ENCODE data around the gene PMF1.
"Not testable (repeated sequence)": the region's sequence is repeated elsewhere in the genome, so short reads cannot be mapped to it uniquely, and the experiment has no call there.

PMF1 gene

DNA sequence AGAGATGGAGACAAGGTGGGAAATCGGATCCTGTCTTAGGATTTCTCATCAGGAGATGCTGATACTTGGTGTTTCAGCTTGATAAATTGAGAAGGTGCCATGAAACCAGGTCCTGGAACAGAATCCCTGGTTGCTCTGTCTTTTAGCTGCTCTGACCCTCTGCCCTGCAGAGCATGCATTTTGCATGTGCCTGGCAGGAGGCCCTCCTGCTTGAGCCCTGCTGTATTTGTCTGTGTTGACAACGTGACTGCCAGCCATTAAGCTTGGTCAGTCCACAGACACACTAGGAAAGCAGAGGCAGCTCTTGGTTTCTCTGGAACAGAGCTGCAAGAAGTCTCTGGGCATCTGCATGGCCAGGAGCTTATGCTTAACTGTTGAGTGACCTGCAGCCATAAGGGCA, 16.4 kb upstream of the PMF1 start:
- no peak for DNase-seq (ENCODE audit: low read depth)

DNA sequence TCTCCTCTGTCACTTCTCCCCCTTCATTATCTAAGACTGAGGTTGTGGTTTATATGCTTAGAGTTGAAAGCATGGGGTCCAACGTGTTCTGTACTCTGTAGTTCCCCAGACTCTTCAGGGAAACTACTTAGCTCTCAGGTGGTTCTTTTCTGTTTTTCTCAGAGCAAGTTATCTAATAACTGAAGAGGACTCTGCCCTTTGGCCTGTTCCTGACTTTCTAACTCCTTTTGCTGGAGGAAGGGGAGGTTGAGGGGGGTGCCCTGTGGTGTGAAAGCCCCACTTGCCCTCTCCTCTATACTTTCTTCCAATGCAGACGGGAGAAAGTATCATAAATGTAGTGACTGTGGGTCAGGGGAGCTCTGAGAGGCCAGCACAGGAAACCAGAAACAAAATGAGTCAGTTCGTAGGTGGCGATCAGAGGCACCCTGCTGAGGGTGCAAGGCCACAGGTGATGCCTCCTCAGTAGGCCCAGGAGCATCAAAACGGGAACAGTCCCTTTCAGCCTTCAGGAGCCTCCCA, 13.9 kb upstream of the PMF1 start:
- DNase-seq (ENCODE audit: low read depth), result no peak

DNA sequence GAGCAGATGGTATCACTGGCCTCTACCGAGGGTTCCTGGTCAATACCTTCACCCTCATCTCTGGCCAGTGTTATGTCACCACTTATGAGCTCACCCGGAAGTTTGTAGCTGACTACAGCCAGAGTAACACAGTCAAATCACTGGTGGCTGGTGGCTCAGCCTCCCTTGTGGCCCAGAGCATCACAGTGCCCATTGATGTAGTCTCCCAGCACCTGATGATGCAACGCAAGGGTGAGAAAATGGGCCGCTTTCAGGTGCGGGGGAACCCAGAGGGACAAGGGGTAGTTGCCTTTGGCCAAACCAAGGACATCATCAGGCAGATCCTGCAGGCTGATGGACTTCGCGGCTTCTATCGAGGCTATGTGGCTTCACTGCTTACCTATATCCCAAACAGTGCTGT, 12.8 kb upstream of the PMF1 start:
- DNase-seq (ENCODE audit: low read depth), result no peak

DNA sequence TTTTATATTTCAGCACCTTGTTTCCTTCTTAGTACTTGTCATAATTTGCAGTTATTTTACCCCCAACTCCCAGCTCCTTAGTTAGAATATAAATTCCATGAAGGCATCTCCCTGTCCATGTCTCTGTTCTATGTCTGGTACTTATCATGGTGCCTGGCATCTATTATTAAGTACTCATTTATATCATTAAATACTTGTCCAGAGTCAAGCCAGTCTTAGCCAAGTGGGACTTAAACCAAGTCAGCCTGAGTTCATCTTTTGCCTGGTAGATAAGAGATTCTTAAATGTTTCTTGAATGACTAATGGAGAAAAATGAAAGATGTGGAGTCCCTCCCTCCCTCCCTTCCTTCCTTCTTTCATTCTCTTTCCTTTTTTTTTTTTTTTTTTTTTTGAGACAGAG, 9.5 kb upstream of the PMF1 start:
- no peak for DNase-seq (ENCODE audit: low read depth)

DNA sequence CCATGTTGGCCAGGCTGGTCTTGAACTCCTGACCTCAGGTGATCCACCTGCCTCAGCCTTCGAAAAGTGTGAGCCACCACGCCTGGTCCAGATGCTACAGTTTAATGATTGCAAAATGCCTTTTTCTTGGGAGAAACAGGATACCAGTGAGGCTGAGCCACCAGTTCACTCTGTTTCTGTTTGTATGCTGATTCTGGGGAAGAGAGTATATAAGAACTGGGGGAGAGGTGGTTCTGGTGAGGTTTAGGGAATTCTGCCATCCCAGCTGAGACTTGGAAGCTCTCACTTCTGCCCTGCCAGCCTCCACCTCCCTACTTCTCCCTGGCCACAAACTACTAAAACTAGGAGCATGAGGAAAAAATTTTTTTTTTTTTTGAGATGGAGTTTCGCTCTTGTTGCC, 8.1 kb upstream of the PMF1 start:
- no peak for DNase-seq (ENCODE audit: low read depth)

DNA sequence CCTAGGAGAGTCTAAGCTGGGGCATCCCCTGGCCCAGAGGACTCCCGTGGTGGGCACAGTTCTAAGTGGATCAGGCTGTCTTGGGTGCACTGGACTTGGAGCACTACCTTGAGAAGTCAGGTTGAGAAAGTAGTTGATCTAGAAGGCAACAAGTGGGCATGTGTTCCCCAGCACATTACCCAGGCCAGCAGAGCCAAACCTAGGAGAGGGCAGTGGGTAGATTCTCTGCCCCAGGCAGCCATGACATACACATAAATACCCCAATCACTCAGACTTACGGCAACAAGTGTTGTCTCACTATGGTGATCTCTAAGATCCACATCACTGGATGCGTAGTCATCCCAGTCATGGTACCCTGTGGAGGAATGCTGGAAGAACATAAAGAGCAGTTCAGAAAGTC, 1.6 kb upstream of the PMF1 start:
- DNase-seq (ENCODE audit: low read depth), result no peak

DNA sequence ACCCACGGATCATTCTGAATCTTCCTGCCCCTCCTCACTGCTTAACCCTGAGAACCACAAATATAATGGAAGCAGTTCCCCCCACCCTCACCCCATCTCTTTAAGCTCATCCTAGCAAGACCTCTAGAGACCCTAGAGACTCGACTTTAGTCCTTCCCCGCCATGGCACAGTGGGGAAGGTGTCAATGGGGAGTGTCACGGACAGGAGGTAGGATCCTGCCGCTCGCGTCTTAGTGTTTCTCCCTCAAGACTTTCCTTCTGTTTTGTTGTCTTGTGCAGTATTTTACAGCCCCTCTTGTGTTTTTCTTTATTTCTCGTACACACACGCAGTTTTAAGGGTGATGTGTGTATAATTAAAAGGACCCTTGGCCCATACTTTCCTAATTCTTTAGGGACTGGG, 677 bp upstream of the PMF1 start:
- no peak for DNase-seq (ENCODE audit: low read depth)

DNA sequence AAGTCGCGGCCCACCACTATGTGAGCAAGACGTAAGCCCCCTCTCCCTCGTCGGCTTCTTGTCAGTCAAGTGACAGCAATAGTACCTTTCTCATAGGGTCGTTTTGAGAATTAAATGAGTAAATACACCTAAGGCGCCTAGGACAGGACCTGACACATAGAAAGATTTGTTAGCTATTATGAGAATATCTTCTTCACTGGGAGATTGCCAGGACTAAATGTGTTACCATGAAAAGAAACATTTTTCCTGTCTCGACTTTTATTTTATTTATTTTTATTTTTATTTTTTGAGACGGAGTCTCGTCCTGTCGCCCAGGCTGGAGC, 798 bp downstream of the PMF1 start:
- DNase-seq (ENCODE audit: low read depth), result no peak

DNA sequence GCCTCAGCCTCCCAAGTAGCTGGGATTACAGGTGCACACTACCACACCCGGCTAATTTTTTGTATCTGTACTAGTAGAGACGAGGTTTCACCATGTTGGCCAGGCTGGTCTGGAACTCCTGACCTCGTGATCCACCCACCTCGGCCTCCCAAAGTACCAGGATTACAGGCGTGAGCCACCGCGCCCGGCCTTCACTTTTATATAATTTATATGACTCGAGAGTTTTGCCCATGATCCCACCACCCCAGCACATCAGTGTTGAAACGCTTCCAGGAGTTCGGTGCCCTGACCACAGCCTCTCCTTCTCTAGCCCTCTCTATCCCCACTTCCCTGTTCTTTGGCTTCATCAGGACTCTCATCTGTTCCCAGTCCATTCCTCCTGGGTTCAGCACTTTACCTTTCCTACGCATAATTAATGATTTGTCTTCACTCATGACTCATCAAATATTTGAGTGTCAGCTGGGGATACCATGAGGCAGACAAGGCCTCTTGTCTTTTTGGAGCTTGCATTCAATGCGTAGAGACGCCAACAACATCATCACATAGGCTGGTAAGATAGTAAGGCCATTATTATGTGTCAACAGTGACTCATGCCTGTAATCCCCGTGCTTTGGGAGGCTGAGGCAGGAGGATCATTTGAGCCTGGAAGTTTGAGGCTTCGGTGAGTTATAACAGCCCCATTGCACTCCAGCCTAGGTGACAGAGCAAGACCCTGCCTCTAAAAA, 1.4 kb downstream of the PMF1 start:
- no peak for DNase-seq (ENCODE audit: low read depth)

DNA sequence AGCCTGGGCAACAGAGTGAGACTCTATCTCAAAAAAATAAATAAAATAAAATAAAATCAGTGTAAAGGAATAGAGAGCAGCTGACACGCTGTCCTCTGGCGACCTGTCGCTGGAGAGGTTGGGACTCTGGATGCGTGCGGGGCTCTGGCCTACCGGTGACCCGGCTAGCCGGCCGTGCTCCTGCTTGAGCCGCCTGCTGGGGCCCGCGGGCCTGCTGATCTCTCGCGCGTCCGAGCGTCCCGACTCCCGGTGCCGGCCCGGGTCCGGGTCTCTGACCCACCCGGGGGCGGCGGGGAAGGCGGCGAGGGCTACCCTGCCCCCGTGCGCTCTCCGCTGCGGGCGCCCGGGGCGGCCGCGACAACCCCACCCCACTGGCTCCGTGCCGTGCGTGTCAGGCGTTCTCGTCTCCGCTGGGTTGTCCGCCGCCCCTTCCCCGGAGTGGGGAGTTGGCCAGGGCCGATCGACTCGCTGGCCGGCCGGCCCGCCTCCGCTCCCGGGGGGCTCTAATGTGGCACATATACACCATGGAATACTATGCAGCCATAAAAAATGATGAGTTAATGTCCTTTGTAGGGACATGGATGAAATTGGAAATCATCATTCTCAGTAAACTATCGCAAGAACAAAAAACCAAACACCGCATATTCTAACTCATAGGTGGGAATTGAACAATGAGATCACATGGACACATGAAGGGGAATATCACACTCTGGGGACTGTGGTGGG, 3.7 kb downstream of the PMF1 start:
- DNase-seq (ENCODE audit: low read depth), result not testable (repeated sequence)

DNA sequence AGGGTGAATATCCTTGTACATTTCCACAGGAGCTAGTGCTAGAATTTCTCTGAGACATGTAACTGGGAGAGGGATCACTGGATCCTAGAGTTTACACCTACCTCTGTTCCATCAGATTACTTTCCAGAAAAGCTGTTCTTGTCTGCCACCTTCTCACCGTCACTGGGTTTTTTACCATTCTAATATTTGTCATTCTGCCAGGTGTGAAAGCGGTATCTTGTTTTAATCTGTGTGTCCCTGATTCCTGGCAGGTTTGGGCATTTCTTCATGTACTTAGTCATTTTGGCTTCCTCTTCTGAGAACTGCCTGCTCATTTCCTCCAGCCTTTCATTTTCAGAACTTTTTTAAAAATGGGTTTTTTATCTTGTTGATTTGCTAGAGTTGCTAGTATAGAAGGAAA, 5.1 kb downstream of the PMF1 start:
- no peak for DNase-seq (ENCODE audit: low read depth)

DNA sequence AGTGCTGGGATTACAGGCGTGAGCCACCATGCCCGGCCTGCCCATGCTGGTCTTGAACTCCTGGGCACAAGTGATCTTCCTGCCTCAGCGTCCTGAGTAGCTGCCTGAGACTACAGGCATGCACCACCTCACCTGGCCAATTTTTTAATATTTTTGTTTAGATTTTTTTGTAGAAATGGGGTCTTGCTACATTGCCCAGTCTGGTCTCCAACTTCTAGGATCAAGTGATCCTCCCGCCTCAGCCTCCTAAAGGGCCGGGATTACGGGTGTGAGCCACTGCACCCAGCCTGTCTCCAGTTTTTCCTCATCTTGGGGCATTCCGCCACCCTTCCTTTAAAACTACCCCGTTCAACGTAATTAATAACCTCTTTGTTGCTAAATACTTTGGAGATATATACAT, 7.4 kb downstream of the PMF1 start:
- DNase-seq (ENCODE audit: low read depth), result no peak

DNA sequence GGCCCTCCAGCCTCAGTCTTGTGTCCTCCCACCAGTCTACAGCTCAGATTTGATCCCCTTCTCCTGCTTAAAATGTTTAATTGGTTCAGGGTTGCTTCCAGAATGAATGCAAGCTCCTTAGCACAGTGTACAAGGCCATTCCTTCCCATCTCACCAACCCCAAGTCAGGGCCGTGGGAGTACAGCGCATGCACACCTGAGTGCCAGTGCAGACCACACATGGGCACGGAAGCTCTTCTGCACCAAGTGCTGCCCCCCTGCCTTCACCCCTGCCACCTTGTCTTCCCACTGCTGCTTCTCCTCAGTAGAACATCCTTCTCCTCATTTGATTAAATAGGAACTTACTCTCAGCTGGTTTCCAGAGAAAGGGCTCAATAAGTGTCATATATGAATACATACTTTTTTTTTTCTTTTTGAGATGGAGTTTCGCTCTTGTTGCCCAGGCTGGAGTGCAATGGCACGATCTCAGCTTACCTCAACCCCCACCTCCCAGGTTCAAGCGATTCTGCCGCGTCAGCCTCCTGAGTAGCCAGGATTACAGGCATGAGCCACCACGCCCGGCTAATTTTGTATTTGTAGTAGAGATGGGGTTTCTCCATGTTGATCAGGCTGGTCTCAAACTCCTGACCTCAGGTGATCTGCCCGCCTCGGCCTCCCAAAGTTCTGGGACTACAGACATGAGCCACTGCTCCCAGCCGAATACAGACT, 9.3 kb downstream of the PMF1 start:
- DNase-seq (ENCODE audit: low read depth), result no peak

DNA sequence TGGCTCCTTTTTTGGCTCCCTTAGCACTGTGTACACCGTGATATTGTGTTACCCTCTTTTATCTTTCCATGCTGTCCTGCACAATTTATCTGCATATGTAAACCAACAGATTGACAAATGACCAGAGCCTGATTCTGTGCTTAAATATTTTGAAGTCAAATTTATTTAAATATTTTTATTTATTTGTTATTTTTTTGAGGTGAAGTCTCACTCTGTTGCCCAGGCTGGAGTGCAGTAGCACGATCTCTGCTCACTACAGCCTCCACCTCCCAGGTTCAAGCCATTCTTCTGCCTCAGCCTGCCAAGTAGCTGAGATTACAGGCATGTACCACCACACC, 12.8 kb downstream of the PMF1 start:
- DNase-seq (ENCODE audit: low read depth), result no peak

DNA sequence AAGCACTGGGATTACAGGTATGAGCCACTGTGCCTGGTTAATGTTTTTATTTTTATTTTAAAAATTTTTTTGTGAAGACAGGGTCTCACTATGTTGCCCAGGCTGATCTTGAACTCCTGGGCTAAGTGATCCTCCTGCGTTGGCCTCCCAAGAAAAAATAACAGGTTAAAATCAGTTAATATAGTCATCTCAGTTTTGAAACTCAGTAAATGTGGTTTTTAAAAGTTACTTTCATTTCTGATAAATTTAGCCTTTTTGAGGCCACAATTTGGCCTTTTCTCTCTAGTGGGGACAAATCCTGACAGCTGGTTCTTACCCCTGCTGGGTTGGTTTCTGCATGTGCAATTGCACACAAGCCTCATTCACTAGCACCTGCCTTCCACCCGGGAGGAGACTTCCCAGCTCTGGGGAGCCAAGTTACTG, 13.3 kb downstream of the PMF1 start:
- DNase-seq (ENCODE audit: low read depth), result no peak

DNA sequence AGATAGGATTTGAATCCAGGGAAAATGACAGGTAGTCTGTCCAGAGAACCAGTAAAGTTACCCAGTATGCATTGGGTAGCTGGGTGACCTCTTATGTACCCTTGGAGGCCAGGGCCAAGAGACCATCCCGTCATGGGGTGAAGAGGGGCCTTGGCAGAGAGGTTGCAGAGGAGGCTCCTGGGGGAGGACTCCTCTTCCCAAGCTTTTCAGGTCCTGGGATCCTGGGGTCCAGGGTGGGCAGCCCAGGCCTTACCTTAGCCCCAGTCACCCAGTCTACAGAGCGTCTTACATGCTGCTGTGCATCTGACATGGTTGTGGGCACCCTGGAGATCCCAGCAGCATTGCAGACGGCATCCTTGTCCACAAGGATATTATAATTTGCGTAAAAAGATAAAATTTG, 14.0 kb downstream of the PMF1 start:
- DNase-seq (ENCODE audit: low read depth), result no peak

DNA sequence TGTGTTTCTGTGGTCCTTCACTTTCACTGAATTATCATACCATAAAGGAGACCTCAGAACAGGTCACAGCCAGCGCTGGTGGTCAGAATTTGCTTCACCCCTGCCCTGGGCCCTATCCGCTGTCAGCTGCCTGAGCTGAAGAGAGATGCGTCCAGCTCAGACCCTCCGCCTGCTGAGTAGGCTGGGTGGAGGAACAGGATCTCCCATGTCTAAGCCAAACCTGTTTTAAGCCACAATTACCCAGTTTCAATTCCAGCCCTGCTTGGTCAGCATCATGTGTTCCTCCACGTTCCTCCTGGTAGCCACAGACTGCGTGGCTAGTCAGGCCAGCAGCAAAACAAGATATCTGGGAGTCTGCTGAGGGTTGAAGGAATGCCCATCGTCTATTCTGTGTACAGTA, 15.7 kb downstream of the PMF1 start:
- no peak for DNase-seq (ENCODE audit: low read depth)

DNA sequence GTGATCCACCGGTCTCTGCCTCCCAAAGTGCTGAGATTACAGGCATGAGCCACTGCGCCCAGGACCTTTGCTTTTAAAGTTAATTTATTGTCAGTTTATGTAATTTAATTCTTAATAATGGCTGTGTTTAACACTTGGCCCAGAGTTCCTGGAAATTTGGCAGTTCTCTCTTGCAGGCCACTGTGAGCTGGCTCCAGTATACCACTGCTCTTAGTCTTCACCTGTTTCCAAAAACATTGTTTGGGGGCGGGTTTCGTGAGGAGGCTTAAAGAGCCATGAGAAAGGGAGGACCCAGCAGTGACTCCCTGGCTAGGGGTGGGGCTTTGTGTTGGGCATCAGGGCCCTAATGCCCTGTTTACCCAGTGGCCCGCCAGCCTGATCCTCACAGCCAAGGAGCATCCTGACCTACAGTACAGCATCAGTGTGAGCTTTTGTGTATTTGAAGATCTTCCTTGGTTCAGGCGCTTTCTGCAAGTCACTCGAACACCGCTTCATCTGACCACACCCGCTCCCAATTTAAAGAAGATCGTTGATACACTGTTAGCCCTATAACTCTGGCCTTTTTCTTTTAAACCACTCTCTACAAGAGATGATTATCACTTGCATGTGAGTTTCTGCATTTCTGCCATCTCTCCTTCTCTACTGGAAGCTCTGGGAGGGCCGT, 17.1 kb downstream of the PMF1 start:
- DNase-seq (ENCODE audit: low read depth), result no peak

DNA sequence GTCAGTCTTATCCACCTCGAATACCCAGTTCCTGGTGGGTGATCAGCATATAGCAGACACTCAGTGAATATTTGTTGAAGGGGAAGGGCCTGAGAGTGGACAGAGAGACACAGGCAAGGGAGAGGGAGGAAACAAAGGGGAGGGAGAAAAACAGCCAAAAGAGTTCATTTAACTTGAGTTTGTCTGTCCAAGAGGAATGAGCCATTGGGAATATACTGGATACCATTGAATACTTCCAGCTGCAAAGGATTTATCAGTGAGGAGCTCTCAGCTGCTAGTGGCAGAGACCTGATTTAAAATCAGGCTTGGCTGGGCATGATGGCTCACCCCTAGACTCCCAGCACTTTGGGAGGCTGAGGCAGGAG, 17.6 kb downstream of the PMF1 start:
- DNase-seq (ENCODE audit: low read depth), result no peak

DNA sequence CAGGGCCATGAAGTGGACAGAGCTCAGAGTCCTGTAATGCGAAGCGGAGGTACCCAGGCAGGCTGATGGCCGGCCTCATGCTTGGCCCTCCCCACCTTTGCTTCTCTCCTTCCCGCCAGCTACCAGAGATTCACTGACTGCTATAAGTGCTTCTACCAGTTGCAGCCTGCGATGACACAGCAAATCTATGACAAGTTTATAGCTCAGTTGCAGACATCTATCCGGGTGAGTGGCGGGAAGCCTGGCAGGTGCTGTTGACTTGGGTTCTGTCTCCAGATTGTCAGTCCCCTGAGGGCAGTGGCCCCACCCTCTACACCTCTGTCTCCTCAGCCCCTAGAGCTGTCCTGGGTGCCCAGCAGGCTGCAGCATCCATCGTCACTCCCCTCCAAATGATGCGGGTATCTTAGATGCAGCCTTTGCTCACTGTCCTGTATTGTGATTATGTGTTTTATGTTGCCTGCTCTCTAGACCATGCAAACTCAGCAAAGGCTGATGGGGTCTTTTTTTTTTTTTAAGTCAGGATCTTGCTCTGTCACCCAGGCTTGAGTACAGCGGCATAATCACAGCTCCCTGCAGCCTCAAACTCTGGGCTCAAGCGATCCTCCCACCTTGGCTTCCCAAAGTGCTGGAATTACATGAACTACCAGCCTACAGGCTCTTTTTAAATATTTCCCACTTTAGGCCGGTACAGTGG, 19.5 kb downstream of the PMF1 start:
- no peak for DNase-seq (ENCODE audit: low read depth)

DNA sequence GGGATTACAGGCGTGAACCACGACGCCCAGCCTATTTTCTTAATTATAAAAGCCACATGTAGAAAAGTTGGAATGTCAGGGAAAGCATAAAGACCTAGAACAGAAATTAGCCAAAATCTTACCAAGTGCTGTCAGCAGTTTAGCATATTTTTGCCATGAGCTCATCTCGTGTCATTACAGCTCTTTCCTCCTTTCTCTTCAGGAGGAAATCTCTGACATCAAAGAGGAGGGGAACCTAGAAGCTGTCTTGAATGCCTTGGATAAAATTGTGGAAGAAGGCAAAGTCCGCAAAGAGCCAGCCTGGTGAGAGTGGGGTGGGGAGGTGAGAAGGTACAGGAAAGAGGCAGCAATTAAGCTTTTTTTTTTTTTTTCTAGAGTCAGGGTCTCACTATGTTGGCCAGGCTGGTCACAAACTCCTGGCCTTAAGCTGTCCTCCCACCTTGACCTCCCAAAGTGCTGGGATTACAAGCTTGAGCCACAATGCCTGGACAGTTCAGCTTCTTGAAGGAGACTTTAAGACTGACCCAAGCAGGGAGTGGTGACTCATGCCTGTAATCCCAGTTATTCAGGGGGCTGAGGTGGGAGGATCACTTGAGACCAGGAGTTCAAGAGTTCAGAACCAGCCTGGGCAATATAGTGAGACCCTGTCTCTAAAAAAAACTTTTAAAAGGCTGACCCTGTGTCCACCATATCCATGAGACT, 20.8 kb downstream of the PMF1 start:
- DNase-seq (ENCODE audit: low read depth), result peak; percentile 42

DNA sequence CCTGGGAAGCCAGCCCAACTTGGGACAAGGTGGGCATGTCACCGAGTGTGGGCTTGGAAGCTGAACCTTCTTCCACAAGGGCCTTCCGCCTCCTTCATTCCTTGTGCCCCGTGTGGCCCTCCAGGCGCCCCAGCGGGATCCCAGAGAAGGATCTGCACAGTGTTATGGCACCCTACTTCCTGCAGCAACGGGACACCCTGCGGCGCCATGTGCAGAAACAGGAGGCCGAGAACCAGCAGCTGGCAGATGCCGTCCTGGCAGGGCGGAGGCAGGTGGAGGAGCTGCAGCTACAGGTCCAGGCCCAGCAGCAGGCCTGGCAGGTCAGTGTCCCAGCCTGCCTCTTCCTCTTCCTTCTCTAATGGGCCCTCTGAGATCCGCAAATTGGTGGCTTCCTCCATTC, 23.4 kb downstream of the PMF1 start:
- DNase-seq (ENCODE audit: low read depth), result no peak
